Measurements from ENCODE around the gene ZCRB1.

Gene ZCRB1

GRCh38 chr12:42327227-42327590, 1.3 kb upstream of the ZCRB1 start:
- DNase-seq (ENCODE audit: low read depth in 2 of 2), result no peak

DNA sequence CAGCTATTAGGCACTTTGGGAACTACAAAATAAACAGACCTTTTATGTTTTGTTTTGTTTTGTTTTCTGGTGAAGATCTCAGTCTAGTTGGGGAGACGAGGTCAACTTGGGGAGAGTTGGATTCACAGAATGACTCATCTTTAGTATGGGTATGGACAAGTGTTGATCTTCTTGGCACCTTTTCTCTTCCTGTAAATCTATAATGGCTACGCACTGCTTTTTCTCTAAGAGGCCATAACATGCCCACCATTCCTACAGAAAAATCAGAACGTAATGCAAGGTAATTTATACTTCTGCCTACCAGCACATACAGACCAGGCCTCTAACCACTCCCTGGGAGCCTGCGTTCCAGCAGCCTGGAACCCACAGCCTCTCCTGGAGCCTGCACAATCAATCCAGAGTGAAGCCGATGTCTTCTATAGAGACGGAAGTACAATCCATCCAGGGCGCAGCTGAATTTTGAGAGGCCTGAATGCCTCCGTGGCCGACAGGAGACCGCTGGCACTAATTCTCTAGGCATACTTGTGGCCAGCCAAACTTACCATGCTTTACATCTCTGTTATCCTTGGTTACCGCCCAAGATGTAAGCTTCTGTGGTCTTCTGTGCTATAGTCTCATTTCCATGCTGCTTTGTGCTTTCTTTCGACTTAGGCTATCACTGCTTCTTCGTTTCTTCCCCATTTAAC, 790 bp upstream of the ZCRB1 start:
- DNase-seq (ENCODE audit: low read depth in 2 of 2), result no peak

- no peak for DNase-seq (ENCODE audit: low read depth in 2 of 2)
Measured at GRCh38 chr12:42325326-42325652, 605 bp downstream of the ZCRB1 start.

DNA sequence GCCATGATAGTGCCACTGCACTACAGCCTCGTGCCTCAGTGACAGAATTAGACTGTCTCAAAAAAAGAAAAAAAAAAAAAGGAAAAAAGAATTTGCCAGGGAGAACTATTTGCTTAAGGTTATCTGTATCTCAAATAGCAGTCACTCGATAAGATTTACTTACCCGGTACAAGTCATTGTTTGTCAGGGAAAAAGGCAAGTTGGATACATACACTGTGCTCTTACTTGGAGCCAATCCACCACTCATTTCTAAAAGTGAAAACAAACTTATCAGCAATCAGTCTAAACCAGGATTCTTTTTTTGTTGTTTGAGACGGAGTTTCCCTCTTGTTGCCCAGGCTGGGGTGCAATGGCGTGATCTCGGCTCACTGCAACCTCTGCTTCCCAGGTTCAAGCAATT, 2.0 kb downstream of the ZCRB1 start:
- DNase-seq (ENCODE audit: low read depth in 2 of 2), result no peak

DNA sequence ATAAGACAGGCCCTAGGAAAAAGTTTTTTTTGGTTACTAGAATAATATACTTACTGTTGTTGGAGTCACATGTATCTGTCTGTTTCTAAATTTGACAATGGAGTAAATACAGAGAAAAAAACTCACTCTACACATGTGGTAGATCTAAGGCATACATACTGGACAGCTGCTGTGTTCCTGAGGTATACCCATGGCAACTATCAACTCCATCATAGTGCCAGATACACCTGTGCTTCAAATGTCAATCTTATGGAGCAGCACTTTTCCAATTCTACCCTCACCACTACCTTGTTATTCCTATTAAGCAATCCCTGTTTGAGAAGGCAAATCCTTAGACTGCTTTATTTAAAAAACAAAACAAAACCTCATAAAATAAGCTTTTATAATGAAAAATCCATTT, 3.3 kb downstream of the ZCRB1 start:
- no peak for DNase-seq (ENCODE audit: low read depth in 2 of 2)

GRCh38 chr12:42320796-42321195, 5.1 kb downstream of the ZCRB1 start:
- no peak for DNase-seq (ENCODE audit: low read depth in 2 of 2)

GRCh38 chr12:42315108-42315507, 10.8 kb downstream of the ZCRB1 start:
- DNase-seq (ENCODE audit: low read depth in 2 of 2), result no peak

GRCh38 chr12:42309996-42310395, 15.9 kb downstream of the ZCRB1 start:
- no peak for DNase-seq (ENCODE audit: low read depth in 2 of 2)

DNA sequence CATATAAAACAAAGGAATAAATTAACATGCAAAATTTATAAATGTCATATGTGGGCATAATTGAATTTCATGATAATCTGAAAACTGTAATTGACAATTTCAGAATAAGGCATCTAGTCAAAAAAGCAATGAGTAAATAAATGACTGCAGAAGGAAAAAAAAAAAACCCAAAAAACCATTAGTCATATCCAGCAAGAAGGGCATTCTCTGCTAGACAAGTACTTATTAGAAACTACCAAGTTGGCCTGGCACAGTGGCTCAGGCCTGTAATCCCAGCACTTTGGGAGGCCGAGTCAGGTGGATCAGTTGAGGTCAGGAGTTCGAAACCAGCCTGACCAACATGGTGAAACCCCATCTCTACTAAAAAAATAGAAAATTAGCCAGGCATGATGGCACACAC, 17.5 kb downstream of the ZCRB1 start:
- no peak for DNase-seq (ENCODE audit: low read depth in 2 of 2)

- no peak for DNase-seq (ENCODE audit: low read depth in 2 of 2)
Measured at GRCh38 chr12:42306297-42306696, 19.6 kb downstream of the ZCRB1 start.

DNA sequence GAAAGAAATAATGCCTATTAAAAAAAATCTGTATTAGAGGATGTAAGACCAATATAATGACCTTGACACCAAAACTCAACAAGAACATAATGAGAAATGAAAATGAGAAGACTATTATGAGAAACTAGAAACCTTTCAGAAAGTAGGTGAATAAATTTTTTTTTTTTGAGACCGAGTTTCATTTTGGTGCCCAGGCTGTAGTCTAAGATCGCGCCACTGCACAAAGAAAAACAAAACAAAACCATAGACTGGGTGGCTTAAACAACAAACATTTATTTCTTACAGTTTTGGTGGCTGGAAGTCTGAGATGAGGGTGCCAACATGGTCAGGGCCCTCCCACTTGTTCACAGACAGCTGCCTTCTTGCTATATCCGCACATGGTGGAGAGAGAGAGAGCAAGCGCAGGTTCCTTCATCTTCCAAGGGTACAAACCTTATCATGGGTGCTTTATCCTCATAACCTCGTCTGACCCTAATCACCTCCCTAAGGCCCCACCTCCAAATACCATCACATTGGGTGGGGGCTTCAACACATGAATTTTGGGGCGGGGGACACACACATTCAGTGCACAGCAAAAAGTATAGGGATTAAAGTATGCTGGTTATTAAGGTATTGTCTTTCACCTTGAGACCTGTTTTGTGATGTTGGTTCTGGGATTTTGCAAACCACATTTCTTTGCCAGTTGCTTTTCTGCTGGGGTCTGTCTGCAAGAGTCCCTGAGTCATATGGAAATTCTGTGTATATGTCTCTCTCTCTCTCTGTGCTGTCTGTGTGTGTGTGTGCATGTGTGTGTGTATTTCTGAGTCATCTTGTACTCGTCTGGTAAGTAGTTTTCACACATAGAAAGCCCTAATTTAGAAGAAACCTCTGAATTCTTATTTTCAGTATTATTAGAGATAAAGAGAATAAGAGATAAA, 26.2 kb downstream of the ZCRB1 start:
- peak in 1 of 2 donors; percentile 54 for DNase-seq (ENCODE audit: low read depth in 2 of 2)

GRCh38 chr12:42298887-42299286, 27.0 kb downstream of the ZCRB1 start:
- no peak for DNase-seq (ENCODE audit: low read depth in 2 of 2)

DNA sequence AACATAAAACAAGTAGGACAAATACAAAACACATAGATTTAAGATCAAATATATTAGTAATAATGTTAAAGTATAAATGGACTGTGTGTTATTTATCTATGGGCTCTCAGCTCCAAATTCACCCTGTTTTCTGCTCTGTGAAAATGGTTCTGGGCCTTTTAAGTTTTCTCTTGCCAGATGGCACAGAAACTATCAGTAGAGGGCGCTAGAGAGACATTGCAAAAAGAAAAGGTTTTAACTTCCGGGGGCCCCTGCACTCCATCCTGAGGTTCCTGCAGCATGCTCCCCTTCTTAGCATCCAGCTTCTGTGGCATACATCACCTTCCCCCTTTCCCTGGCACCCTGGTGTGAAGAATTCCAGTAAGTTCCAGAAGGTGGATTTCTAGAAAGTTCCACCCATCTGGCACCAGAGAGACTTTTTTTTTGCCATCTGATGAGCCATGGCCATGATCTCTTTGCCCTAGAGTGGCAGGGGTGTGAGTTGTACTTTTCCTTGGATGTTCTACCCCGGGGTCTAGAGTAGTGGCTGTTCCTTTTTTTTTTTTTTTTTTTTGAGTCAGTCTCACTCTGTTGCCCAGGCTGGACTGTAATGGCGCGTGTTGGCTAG, 29.3 kb downstream of the ZCRB1 start:
- no peak for DNase-seq (ENCODE audit: low read depth in 2 of 2)

- DNase-seq (ENCODE audit: low read depth in 2 of 2), result no peak
Measured at GRCh38 chr12:42291680-42292079, 34.2 kb downstream of the ZCRB1 start.

DNA sequence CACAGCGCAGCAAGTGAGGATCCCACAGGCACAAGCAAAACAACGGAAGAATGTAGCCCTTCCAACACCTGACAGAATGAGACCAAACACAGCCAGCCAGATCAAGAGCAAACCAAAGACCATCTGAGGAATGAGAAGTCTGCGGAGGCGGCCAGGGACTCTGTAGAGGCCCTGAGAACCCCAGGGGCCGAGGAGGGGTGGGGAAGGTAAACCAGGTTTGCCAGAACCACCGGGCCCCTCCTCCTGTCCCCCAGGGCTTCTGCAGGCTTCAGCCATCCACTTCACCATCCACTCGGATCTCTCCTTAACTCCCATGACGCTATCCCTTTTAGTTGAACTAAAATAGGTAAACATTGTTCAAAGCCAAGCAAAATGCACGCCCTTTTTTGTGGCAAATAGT, 37.4 kb downstream of the ZCRB1 start:
- no peak for DNase-seq (ENCODE audit: low read depth in 2 of 2)

DNA sequence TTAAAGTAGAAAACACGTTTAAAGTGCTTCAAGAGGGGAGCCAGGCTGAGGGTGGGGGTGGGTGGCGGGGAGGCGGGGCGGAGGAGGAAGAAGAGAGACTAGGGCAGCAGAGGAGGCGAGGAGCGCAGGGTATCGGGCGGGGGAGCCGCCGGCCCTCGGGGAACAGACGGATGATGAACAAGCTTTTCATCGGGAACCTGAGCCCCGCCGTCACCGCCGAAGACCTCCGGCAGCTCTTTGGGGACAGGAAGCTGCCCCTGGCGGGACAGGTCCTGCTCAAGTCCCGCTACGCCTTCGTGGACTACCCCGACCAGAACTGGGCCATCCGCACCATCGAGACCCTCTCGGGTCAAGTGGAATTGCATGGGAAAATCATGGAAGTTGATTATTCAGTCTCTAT, 39.2 kb downstream of the ZCRB1 start:
- no peak for DNase-seq (ENCODE audit: low read depth in 2 of 2)

DNA sequence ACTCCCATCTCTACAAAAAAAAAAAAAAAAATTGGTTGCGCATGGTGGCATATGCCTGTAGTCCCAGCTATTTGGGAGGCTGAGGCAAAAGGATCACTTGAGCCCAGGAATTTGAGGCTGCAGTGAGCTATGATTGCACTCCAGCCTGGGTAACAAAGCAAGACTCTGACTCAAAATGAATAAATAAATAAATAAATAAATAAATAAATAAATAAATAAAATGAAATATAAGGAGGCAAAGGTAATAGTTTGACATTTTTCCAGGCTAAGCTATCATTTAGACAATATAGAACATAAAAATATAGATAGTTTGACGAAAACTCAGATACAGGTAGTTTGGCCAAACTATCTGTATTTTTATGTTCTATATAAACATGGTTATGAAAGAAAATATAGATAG, 40.5 kb downstream of the ZCRB1 start:
- DNase-seq (ENCODE audit: low read depth in 2 of 2), result no peak

DNA sequence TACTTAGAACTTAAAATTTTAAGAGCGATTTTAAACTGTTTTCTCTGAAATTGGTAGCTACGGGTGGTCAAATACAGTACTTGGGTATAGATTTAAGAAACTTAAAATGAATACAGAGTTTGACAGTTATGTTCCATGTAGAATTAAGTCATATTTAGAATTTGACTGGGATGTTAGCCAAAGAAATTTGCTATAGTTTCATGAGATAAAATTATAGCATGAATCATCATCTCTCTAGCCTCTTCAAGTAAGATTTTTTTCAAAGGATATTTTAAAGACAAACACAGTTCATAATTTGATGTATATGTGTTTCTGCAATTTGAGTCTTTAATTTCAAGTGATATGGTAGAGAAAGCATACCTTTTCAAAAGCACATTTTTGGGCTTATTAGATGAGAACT, 41.0 kb downstream of the ZCRB1 start:
- DNase-seq (ENCODE audit: low read depth in 2 of 2), result no peak

- no peak for DNase-seq (ENCODE audit: low read depth in 2 of 2)
Measured at GRCh38 chr12:42284157-42284556, 41.7 kb downstream of the ZCRB1 start.

DNA sequence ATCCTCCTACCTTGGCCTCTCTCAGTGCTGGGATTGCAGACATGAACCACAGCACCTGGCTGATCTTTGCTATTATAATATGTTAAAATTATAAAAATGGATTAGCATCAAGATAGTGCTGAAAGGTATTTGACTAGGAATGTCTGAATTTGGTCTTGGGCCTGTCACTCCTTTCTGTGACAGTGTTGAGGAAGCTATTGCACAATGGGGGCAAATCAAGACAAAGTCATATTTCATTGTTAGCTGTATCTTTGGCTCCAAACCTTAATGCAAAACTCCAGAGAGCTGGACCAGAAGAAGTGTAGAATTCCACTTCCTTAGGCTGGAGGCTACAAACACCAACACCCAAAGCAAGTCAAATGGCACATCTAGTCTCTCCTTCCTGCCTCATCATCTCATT, 42.2 kb downstream of the ZCRB1 start:
- DNase-seq (ENCODE audit: low read depth in 2 of 2), result no peak

DNA sequence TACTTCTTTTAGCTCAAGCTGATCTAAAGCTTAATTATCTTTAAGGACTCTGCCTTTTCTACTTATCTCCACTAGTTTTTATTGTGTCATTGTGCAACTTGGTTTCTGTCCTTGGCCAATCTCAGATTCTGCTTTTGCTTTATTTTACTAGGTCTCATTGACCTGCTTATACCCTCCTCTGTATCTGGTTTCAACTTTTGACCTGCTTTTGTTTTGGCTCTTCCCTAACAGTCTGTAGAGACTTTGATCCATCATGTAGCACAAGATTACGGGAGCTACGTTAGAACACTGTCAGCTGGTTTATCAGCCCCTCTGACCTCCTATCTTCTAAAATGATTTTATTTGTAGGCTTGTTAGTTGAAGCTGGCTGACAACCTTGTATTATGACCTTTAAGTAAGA, 43.6 kb downstream of the ZCRB1 start:
- DNase-seq (ENCODE audit: low read depth in 2 of 2), result no peak

DNA sequence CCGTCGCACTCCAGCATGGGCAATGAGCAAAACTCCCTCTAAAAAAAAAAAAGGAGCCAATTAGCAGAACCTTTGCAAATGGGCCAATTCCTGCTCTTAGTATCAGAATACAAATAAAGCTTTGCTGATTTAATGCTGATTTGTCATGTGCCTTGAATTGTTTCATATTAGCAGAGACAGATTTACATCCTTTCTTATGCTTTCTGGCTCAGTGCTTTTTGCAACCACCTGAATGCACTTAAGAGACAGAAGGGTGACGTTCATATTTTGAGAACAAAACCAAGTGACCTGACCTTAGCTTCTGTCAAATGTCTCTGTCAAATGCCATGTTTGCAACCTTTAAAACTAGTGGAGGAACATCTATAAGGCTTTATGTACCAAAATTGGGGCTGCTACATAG, 44.0 kb downstream of the ZCRB1 start:
- DNase-seq (ENCODE audit: low read depth in 2 of 2), result no peak

GRCh38 chr12:42281278-42281677, 44.6 kb downstream of the ZCRB1 start:
- no peak for DNase-seq (ENCODE audit: low read depth in 2 of 2)
